ENCODE data around the gene C17orf114.

DNA sequence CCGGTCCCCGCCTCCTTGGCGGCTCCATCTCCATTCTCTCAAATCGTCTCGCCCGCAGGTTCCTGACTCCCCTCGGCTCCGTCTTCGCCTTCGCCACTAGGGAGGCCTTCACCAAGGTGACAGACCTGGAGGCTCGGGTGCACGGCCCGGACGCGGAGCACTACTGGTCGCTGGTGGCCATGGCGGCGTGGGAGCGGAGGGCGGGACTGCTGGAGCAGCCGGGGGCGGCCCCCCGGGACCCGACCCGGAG, 12.5 kb downstream of the C17orf114 start:
- TF ChIP-seq CTCF (conservative IDR thresholded peaks at IDR 0.05) (no peak), EZH2 (IDR thresholded peaks at IDR 0.05; ENCODE audit: low read depth) (no peak)

All from PC-9 (cell line).